NCI-H82 (cell line): Measurements from ENCODE around the gene CDH23.

ENCODE experiments used
- DNase-seq: peaks from one replicate; lab custom pipeline; 2025; lab: John Stamatoyannopoulos, UW

CDH23 gene

DNA sequence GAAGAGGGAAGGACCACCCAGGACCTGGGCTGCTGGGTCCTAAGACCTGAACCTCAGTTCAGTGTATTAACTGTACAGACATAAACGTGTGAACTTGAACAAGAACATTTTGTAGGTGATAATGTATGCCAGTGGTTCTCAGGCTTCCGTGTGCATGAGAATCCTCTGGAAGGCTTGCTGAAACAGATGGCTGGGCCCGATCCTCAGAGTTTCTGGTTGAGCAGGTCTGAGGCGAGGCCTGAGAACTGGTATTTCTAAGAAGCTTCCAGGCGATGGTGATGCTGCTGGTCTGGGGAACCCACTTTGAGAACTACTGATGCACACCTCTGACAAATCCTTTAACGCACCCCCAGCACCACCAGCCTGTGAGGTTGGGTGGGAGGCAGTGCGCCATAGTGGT is 70.4 kb downstream of the CDH23 start:
- no peak for DNase-seq

DNA sequence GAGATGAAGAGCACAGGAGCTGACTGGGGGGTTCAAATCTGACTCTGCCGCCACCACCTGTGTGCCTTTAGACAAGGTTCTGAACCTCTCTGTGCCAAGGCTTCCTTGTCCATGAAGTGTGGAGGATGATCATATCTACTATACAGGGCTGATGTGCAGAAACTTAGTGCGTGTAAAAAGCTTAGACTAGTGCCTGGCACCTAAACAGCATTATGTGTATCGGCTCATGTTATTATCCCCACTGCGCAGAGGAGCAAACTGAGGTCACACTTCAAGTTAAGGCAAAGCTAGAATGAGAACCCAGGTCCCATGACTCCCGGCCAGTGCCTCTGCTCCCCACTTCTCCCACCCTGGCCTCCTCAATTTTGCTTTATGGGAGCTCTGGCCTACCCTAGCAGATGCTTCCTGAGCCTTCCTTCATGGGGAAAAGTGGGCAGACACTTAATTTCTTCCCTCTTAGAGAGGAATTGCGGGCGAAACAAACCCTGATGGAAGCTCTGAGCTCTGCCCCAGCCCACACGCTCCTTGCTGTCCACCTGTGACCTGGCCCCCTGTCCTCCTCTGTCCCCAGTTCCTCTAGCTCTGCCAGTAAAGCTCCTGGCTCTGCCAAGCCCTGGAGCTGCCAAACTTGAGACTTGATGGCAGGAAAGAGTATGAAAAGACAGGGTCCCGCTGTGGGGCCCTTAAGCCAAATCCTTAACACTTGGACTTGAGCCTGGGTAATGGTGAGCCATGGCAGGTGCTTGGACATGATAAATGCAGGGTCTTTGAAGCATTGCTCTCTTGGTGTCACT is 71.0 kb downstream of the CDH23 start:
- DNase-seq: no peak

DNA sequence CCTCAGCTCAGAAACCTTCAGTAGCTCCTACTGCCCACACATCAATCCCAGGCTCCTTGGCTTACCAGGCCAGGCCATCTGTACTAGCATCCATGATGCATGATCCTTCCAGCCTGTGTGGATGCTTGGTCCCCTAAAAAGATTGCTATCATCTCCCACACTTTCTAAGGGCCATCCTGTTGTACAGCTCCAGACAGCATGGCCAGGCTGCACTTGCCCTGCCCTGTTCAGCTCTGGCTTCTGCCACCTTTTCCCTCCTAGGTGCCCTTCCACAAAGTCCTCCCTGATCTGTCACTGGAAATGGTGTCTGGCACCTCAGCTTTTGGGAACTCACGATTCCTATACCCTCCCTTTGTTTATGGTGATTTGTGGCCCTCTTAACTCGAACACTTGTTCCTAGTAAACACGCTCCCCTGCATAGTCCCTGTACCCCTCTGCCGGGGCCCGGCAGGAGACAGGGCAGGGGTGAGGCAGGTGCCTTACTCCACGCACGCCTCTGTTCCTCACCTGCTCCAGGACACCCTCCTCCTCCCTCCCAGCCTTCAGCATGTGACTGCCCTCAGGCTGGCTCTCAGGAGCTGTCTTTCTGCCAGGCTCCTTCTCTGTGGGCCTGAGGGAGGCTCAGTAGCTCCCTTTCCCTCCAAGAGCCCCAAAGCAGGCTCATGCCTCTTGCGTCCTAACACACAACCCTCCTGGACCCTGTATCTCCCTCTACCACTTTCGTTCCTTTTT is 71.8 kb downstream of the CDH23 start:
- DNase-seq: no peak

DNA sequence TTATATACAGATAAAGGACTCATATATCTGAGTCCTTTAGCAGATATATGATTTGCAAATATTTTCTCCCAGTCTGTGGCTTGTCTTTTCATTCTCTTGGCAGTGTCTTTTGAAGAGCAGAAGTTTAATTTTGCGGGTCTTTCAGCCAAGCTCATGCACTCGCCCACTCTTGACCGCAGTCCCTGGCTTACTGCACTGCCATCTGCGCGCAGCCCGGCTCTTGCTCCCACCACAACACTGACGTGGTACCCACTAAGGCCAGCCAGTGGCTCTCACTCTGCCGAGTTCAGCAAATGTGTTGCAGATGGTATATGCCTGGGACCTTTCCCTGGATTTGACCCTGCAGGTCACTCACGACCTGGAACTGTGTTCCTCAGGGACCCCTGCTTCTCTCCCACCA is 74.3 kb downstream of the CDH23 start:
- DNase-seq: no peak

DNA sequence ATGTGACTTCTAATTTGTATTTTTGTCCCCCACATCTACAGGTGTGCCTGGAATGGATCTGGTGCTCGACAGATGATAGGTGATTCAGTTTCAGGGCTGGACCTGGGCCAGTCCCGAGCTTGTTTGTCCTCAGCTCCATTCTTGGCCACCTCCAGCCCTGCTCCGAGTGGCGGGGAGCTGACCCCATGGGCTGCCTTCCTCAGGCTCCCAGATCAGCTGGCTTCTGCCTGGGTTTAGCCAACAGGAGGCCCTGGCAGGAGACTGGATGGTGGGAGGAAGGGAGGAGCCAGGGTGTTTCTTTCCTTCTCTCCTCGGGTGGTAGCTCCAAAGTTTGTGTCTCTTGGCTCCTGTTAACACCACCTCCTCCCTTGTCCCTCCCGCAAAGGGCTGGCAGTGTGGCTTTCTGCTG is 75.2 kb downstream of the CDH23 start:
- no peak for DNase-seq

DNA sequence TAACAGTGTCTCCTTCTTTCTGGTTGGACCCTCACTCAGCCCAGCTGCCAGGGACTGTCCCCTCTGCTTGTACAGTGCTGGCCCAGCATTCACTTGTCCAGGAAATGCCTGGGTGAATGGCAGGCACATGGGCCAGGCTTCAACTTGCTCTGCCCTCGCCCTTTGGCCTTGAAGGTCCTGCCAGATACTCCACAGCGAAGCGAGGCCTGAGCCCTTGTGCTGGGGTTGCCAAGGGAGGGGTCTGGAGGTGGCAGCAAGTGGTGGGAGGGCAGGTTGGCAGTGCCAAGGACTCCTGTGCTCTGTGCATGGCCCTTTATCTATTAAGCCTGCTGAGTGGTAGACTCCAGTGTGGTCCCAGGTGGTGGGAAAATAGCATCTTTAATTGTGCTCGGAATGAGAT is 75.7 kb downstream of the CDH23 start:
- DNase-seq: peak; percentile 33

DNA sequence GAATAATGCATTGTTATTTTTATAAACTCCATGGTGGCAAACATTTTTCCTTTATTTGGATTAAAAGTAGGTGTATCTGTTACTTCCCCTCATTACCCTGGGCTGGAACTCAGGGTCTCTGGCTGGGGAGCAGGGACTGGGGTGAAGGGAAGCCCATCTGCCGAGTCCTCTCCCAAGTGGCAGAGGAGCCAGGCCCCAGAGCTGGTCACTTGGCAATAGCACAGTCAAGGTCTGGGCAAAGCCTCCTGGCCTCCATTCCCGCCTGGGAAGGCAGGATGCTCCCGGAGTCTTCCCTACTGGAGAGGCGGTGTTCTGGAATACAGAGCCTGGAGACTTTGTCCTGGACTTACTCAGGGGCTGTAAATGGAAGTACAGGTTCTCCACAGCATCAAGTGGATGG is 76.2 kb downstream of the CDH23 start:
- no peak for DNase-seq

DNA sequence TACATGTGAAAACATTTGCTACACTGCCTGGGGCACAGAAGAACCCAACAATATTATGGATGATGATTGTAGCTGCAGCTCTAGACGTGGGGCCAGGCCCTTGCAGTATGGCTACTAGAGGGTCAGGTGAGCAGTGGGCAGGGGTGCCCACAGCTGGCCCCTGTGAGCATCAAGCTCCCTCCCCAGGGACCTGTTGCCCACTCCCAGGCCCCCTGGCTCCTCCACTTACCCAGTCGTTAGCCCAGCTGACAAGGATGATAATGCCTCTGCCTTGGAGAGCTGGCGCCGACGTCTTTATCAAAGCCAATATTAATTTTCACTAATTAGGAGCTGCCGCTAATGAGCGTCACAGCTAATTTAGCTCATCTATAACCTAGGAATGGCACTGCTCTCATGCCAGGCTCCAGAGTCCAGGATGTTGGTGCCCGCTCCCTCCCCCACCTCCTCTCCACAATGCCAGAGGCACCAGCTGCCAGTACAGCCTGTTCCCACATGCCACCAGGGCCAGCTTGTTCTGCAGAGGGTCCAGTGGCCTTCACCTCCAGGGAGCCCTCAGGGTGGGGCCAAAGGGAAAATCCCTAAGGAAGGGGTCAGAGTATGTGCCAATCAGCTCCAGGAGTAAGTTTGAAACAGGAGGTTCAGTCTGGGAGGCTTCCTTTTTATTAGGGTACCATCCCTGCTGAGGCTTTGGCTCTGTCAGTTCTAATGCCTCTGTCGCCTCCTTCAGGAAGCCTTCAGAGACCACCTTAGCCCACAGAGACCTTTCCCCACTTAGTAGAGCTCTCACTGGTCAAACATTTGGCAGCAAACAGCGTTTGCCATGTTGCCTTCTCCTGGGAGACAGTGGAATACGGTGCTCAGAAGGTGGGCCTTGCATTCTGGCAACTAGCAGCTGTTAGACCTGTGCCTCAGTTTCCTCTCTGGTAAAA is 77.2 kb downstream of the CDH23 start:
- peak; percentile 12 for DNase-seq

DNA sequence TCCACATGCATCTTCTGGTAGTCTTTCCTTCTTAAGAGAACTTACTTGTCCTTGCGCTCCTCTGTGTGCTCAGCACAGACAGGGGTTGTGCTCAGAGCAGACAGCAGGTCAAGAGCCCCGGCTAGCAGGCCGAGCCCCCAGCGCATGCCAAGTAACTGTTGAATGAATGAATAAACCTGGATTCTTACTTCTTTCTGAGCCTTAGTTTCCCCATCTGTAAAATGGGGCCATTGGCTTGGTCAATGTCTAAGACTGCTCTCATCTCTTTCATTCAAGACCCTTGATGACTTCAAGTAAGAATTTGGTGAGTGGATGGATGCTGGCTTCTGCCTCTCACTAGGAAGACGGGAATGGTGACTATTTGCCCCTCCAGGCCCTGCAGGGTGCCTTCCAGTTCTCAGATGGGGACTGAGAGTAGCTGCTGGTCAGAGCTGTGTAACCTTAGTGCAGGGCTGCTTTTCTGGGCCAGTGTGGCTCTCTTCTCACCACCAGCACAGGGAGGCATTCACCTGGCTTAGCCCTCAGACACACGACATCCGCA is 78.1 kb downstream of the CDH23 start:
- DNase-seq: no peak

DNA sequence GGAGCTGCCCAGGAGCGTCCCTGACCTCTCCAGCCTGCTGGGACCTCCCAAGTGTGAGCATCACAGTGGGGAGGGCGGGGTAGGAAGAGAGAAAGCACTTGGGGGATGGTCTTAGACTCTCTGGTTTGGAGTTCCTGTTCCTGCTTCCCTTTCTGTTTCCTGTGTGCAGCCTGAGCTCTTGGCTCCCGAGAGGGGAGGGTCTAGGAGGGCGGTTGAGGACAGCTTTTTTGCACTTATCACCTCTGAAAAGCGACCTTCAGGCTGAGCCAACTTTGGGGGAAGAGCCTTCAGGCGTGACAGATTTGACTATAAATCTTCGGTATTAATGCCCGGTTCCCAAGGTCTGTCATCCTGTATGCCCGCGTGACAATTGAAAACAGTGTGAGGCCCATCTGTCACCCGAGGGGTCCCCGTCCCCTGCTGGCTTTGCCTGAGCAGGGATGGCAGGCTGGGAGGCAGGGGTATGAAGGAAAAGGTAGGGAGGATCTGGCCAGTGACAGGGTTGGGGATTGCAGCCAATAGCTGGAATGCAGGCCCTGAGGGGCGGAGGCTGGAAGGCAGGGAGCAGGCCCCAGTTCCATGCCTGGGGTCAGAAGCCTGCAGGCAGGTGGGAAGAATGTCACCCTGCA is 78.6 kb downstream of the CDH23 start:
- DNase-seq: peak; percentile 97

DNA sequence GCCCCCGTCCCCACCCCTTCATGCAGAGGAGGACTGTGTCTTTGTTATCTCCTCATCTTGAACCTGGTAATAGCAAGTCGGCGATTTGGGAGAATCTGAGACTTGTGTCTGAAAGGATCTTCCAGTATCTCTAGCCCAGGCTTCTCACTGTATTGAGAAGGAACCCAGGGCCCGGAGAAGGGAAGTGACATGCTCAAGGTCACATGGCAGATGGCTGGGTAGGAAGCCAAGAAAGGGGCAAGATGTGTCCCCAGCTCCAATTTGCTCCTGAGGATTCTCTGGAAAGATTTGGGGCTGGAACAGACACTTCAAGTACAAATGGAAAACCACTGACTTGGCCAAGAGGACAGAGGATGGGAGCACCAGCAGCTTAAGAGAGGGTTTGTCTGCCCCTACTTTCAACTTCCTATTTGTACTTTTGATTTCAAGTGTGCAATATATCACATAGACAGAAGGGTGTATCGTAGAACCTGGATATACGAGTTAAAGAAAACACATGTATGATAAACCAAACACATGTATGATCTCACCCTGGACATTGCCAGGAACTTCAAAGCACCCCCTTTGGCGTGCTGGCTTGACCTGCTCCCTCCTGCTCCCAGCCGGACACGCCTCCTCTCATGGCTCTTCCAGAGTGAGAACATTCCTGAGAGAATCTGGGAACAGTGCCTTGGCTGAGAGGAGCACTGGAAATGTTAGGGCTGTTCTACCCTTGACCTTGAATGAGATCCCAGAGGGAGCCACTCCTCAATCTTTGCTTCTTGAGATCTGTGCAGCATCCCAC is 79.7 kb downstream of the CDH23 start:
- no peak for DNase-seq

DNA sequence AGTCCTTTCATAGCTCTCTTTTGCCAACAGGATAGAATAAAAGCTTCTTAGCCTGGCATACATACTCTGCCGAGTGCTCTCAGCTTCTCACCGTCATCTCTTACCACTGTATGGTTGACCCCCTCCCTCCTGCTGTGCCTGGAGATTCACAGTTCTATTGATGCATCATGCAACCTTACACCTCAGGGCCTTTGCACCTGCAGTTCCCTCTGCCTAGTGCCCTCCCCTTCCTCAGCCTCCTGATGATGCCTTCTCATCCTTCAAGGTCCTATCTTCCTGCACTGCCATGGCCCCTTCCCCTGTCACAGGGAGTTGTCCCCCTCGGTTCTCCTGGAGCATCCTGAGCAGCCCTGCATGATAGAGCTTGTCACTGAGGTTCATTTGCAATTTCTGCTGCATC is 81.5 kb downstream of the CDH23 start:
- DNase-seq: no peak

DNA sequence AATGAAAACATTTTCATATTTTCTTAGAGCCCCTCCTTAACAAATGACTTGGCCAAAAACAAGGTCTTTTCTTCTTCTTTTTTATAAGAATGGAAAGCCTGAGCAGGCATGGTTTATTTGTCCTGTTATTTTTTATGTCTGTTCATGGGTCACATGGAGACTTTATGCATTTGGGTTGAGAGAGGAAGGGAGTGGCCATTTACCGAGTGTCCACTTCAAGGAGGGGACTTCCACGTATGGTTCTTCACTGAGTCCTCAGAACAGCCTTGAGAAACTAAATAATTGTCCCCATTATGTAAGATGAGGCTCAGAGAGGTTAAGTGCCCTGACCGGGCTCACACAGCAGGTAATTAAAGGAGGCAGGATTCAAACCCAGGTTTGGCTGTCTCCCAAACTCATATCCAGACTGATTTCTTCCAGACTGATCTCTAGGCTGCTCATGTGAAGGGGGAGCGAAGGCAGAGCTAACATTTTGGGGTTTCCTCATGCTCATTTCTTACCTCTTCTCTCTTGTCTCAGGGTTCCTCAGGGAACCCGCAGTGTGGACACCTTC is 82.2 kb downstream of the CDH23 start:
- no peak for DNase-seq

DNA sequence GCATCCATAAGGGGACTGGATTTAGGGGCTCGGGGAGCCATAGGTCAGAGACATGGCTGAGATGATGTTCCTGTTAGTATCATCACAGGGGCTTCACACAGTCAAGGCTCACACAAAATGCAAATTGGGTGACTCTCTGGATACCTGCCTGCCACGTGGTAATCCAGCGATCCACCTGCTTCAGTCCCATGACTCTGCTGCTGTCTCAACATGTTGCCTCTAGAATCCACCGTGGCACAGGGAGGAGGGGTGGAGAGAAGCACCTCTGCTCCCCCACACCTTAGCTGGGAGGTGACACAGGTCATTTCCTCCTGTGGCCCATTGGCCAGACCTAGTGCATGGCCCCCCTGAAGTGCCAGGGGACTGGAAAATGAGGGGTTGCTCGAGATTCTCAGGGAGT is 83.1 kb downstream of the CDH23 start:
- DNase-seq: no peak

DNA sequence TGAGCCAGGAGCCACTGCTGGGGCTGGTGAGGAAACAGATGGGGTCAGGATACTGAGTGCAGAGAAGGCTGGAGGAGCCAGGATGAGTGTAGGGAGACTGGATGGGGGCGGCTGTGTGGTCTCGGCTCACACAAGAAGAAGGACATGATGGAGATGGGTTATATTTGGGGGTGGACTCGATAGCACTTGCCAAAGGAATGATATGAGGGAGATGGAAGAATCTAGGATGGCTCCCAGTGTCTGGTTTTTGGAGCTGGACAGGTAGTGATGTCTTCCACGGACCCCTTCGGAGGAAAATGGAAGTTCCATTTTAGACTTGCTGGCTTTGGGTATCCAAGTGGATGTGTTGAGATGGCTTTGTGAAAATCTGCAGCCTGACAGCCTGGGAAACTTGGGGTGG is 83.9 kb downstream of the CDH23 start:
- no peak for DNase-seq

DNA sequence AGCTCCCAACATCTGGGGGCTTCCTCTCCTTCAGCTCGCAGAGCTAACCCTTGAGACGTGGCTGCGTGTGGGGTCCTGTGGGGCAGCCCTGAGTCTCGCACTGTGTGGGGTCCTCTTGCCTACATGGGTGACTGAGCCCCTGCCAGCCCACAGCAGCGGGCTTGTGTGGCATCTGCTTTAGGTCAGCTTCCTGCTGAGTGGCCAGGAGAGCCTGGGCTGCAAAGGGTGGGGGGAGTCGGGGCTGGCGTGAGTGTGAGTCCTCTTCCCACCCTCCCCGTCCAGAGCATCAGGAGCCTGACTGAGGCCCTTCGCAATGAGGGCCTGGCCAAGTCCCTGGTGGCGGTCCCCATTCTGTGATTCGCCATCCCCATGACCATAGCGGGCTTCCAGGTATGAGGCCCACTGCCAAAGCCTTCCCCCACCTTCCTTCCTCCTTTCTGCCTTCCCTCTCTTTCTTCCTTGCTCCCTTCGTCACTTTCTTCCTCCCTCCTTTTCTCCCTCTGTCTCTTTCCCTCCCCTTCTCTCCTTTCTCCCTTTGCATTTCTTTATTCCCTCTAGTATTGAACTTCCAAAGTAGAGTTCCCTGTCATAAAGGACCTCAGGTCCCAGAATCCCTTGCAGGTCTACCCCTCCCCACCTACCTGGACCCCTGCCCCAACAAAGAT is 85.2 kb downstream of the CDH23 start:
- DNase-seq: no peak

DNA sequence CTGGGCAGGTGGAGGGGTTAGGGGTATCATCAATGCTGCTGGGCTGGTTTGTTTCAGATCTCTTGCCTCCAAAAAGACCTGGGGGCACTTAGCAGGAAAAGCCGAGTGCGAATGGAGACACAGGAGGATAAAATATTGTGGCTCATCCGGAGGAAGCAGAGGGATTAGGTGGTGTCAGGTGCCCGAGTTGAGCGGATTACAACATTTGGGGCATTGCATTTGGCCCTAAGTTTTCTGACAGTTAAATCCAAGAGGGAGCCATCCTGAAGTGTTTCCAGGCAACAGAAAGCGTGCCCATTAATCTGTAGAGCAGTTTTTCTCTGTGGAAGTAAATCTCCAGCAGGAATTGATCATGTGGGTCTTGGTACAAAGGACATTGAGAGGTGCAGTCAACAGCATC is 85.9 kb downstream of the CDH23 start:
- peak; percentile 88 for DNase-seq

DNA sequence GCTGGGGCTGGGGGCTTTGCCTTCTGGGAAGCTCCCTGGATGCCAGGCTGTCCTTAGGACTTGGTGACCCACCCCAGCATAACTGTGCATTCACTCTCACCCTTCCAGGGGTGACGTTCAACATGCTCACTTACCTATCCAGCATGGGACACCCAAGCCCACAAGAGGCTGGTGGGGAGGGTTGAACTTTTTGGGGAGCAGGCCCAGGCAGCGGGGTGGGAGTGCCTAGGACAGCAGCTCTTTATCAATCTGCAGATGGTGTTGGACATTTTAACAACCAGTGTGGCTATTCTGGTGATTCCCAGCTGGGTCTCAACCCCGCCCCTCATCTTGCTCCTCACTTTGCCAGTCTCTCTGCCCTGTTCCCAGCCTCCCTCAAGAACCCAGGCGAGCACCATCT is 86.4 kb downstream of the CDH23 start:
- no peak for DNase-seq

DNA sequence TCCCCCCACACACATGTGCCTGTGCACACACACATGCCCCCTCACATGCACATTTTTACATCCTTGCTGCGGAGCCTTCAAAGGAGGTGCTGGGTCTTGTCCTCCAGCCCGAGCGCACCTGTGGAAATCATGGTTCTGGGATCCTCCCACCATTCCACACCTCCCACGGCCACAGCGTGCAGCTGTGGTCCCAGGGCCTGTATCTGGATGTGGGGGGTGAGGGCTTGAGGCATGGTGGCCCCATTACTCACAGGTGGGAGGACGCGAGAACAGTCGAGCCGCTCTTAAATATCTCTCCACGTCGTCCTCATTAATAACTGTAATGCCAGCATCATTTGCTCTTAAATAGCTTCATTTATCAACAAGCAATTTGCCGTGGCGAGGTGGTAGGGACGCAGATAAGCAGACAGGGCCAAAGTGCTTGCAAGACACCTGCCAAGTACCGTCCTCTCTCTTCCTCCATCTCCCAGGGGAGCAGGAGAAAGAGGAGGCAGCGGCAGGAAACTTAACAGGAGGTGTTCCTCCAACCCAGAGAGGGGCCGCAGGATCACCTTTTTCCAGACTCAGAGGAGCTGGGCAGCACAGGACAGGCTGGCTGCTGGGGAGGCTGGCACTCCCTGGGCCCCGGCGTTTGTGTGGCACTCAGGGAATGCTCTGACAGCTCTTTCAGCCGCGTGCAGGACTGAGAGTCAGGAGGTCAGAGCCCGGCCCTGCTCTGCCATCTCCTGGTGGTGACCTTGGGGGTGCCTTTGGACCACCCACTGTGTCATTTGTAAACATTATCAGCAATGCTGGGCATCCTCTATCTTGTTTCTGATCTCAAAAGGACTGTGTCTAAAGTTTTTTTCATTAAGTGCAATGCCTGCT is 87.4 kb downstream of the CDH23 start:
- DNase-seq: no peak
